HG03280 (cell line): ENCODE measurements around the gene ZC3H12C.
"Not testable (repeated sequence)": the region's sequence is repeated elsewhere in the genome, so short reads cannot be mapped to it uniquely, and the experiment has no call there.

ENCODE experiments used
- ATAC-seq: cut with Tn5 transposase; IDR thresholded peaks from one replicate; pipeline ENCODE4 v1.9.1; 2021; ENCODE audit warnings: mild to moderate bottlenecking, moderate library complexity; ENCODE audit not compliant: unreplicated experiment

ZC3H12C gene

GRCh38 chr11:110092515-110093406 is at the start of gene ZC3H12C:
ZC3H12C (plus strand) TSS chr11:110093392; CDS start chr11:110093412, 20 bp downstream.
- ATAC-seq: peak; percentile 72

GRCh38 chr11:110044226-110044968 is 48.8 kb upstream of the ZC3H12C start:
- ATAC-seq: no peak

GRCh38 chr11:110046775-110047380 is 46.3 kb upstream of the ZC3H12C start:
- ATAC-seq: no peak

- no peak for ATAC-seq
Measured at GRCh38 chr11:110049501-110050200, 43.5 kb upstream of the ZC3H12C start.

GRCh38 chr11:110050201-110050506 is 43.0 kb upstream of the ZC3H12C start:
- ATAC-seq: no peak

- no peak for ATAC-seq
Measured at GRCh38 chr11:110053848-110054414, 39.3 kb upstream of the ZC3H12C start.

- ATAC-seq: no peak
Measured at GRCh38 chr11:110056956-110057355, 36.2 kb upstream of the ZC3H12C start.

GRCh38 chr11:110059706-110060463 is 33.3 kb upstream of the ZC3H12C start:
- ATAC-seq: no peak

- ATAC-seq: no peak
Measured at GRCh38 chr11:110061296-110061695, 31.9 kb upstream of the ZC3H12C start.

- ATAC-seq: no peak
Measured at GRCh38 chr11:110062247-110062646, 30.9 kb upstream of the ZC3H12C start.

GRCh38 chr11:110065189-110065588 is 28.0 kb upstream of the ZC3H12C start:
- ATAC-seq: no peak

- not testable (repeated sequence) for ATAC-seq
Measured at GRCh38 chr11:110068001-110068400, 25.2 kb upstream of the ZC3H12C start.

- no peak for ATAC-seq
Measured at GRCh38 chr11:110069158-110069737, 23.9 kb upstream of the ZC3H12C start.

GRCh38 chr11:110070176-110070575 is 23.0 kb upstream of the ZC3H12C start:
- no peak for ATAC-seq

- ATAC-seq: no peak
Measured at GRCh38 chr11:110071197-110071596, 22.0 kb upstream of the ZC3H12C start.

- no peak for ATAC-seq
Measured at GRCh38 chr11:110072930-110073329, 20.3 kb upstream of the ZC3H12C start.

- no peak for ATAC-seq
Measured at GRCh38 chr11:110074499-110074898, 18.7 kb upstream of the ZC3H12C start.

- no peak for ATAC-seq
Measured at GRCh38 chr11:110075105-110075846, 17.9 kb upstream of the ZC3H12C start.

- ATAC-seq: no peak
Measured at GRCh38 chr11:110075847-110076208, 17.4 kb upstream of the ZC3H12C start.
